ENCODE measurements around the gene PMM1. TPM values are rescaled to one million over a fixed set of nuclear protein-coding genes. Genes with fewer than 3 reads are reported as not detected.
A peak's percentile ranks its signal among the peaks of the same experiment; 100 is the strongest.
"Not testable (repeated sequence)": the region's sequence is repeated elsewhere in the genome, so short reads cannot be mapped to it uniquely, and the experiment has no call there.

Gene PMM1
- total RNA-seq (2021) (49.3 and 53.1 TPM in 2 replicates), Bru-seq, nascent RNA (percentile 56 among the genes with signal in this experiment), BruChase-seq, experiment 1, labeled RNA remaining after a 2-hour chase (percentile 57 among the genes with signal in this experiment), BruChase-seq, experiment 2, labeled RNA remaining after a 6-hour chase (percentile 74 among the genes with signal in this experiment)
- long read RNA-seq, transcript PMM1-201 (8 exons, 1,298 nt): major isoform, 43 of 52 reads
- long read RNA-seq, partial matches to known transcripts: 2 of 52 reads
- long read RNA-seq, other reads (novel, unspliced or antisense): 5 of 52 reads

DNA sequence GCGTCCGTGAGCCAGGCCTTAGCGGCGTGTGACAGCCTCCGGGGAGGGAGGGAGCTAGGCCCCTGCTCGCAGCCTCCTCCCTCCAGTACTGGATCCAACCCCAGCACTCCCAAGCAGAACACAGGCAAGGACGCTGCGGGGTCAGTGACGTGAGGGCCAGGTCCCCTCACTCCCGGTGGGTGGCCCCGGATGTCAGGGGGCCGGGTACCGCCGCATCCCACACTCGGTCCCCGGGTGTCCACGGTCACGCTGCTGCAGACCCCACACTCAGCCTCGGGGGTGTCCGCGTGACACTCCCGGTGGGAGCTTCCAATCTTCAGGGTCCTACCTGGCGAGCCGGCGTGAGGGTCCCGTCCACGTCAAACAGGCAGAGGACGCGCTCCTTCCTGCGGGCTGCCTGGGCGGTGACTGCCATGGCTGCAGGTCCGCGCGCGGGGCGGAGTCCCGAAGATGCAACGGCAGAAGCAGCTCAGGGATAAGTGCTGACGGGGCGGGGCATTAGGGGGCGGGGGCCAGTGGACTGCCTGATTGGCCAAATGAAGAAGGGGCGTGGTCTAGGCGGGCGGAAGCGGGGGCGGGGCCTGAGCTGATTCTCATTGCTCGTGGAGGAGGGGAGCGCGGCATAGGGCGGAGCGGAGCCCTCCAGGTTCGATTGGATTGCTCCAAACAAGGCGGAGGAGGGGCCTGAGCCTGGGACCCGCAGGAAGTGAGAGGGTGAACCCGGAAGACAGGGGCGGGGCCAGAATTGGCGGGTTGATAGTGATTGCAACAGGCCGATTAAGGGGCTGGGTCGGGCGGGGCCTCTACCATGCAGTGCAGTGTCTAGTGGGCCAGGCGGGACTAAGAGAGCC is at the start of gene PMM1:
TSS of gene PMM1 (minus strand) at position 450 of the 851 bp plus-strand sequence. CDS start at position 415, 35 bp downstream.
- no peaks in the 10 kb centered on the region; the same call in 1 of the 2 replicates for H4K20me1 ChIP-seq (ENCODE audit: insufficient read depth)
- no peaks in the 10 kb centered on the region for H3K27me3 ChIP-seq (ENCODE audit: insufficient read depth, low read depth)
- H3K4me2 ChIP-seq: peak within 1 kb of the TSS; percentile 96
- H2AFZ ChIP-seq: peak within 1 kb of the TSS; percentile 98
- no TSS peak for BruUV-seq (replicated peaks)
- no peaks in the 10 kb centered on the region for H3K9me2 ChIP-seq (ENCODE audit: insufficient read depth)
- H3F3A ChIP-seq (ENCODE audit: insufficient read depth, low read depth): peaks cover 24% of the 10 kb centered on the region
- POLR2A ChIA-PET (ENCODE audit: unreplicated experiment): interaction anchor here (0.5 to 1.2 kb wide), 22 partner anchors 15 to 1424 kb away, joined by 3 to 37 read pairs (median 4); partner anchors contain the start of genes DESI1, POLR3H and XRCC6
- H3K79me2 ChIP-seq (ENCODE audit: low read depth): peaks cover 15% of the 10 kb centered on the region; the same call in 1 of the 2 replicates
- no peaks in the 10 kb centered on the region for H3K9me3 ChIP-seq (ENCODE audit: insufficient read depth, low read depth)
- no peaks in the 10 kb centered on the region for H3K36me3 ChIP-seq (ENCODE audit: low read depth)
- peak within 1 kb of the TSS; percentile 37; the same call in 1 of the 2 replicates for H3K27ac ChIP-seq
- CTCF ChIA-PET: interaction anchor here (0.6 to 1.2 kb wide), 10 partner anchors 9 to 937 kb away, joined by 3 to 19 read pairs (median 4); partner anchors contain the start of gene XRCC6
- intact Hi-C loops (cut with micrococcal nuclease; ENCODE audit: unreplicated experiment): loop anchor here (1.0 to 10.0 kb wide), 3 partner anchors 32 to 185 kb away; partner anchors contain the start of genes DESI1, POLR3H and XRCC6
- H3K4me1 ChIP-seq (replicated peaks; ENCODE audit: insufficient read depth): peaks cover 18% of the 10 kb centered on the region
- no peak for TF ChIP-seq CTCF (conservative IDR thresholded peaks at IDR 0.05)
- H3K4me3 ChIP-seq: peak within 1 kb of the TSS; percentile 98
- peak; percentile 99 to 100 for DNase-seq

GRCh38 chr22:41638748-41639147 is 49.1 kb upstream of the PMM1 start:
- intact Hi-C loops (cut with micrococcal nuclease; ENCODE audit: unreplicated experiment): no loop called here
- ChIA-PET POLR2A (ENCODE audit: unreplicated experiment) (no interaction called here), CTCF (interaction anchor here (0.7 kb wide), 1 partner anchor 17 kb away, joined by 9 read pairs; no protein-coding TSS in a partner anchor)
- Histone ChIP-seq H4K20me1 (ENCODE audit: insufficient read depth) (peaks cover 68% of the 10 kb centered on the region), H3K4me1 (replicated peaks; ENCODE audit: insufficient read depth) (no peaks in the 10 kb centered on the region), H2AFZ (no peak overlapping the region), H3K9me2 (ENCODE audit: insufficient read depth) (no peaks in the 10 kb centered on the region), H3K9me3 (ENCODE audit: insufficient read depth, low read depth) (no peaks in the 10 kb centered on the region), H3F3A (ENCODE audit: insufficient read depth, low read depth) (peaks cover 64% of the 10 kb centered on the region; the same call in 1 of the 2 replicates), H3K27me3 (ENCODE audit: insufficient read depth, low read depth) (no peaks in the 10 kb centered on the region), H3K4me2 (no peak overlapping the region), H3K4me3 (no peak overlapping the region), H3K27ac (no peak overlapping the region), H3K36me3 (ENCODE audit: low read depth) (peaks cover 77% of the 10 kb centered on the region), H3K79me2 (ENCODE audit: low read depth) (peaks cover 44% of the 10 kb centered on the region)
- TF ChIP-seq CTCF (conservative IDR thresholded peaks at IDR 0.05): no peak
- TF ChIP-seq EZH2 (IDR thresholded peaks at IDR 0.05; ENCODE audit: low read depth): no peak
- peak in 1 of 2 experiments; percentile 34 for DNase-seq
- no TSS peak for BruUV-seq (replicated peaks)

GRCh38 chr22:41638124-41638523 is 48.5 kb upstream of the PMM1 start:
- peaks cover 70% of the 10 kb centered on the region; the same call in 1 of the 2 replicates for H3F3A ChIP-seq (ENCODE audit: insufficient read depth, low read depth)
- no peaks in the 10 kb centered on the region for H3K9me2 ChIP-seq (ENCODE audit: insufficient read depth)
- BruUV-seq (replicated peaks): no TSS peak
- TF ChIP-seq CTCF (conservative IDR thresholded peaks at IDR 0.05): no peak
- TF ChIP-seq EZH2 (IDR thresholded peaks at IDR 0.05; ENCODE audit: low read depth): no peak
- no peak overlapping the region for H2AFZ ChIP-seq
- H3K79me2 ChIP-seq (ENCODE audit: low read depth): peaks cover 51% of the 10 kb centered on the region
- POLR2A ChIA-PET (ENCODE audit: unreplicated experiment): no interaction called here
- H3K4me3 ChIP-seq: no peak overlapping the region
- peaks cover 71% of the 10 kb centered on the region for H4K20me1 ChIP-seq (ENCODE audit: insufficient read depth)
- intact Hi-C loops (cut with micrococcal nuclease; ENCODE audit: unreplicated experiment): no loop called here
- no peak overlapping the region for H3K27ac ChIP-seq
- peaks cover 76% of the 10 kb centered on the region for H3K36me3 ChIP-seq (ENCODE audit: low read depth)
- H3K4me2 ChIP-seq: no peak overlapping the region
- H3K27me3 ChIP-seq (ENCODE audit: insufficient read depth, low read depth): no peaks in the 10 kb centered on the region
- CTCF ChIA-PET: interaction anchor here (0.5 to 0.7 kb wide), 2 partner anchors 17 to 248 kb away, joined by 4 to 9 read pairs; no protein-coding TSS in a partner anchor
- H3K9me3 ChIP-seq (ENCODE audit: insufficient read depth, low read depth): no peaks in the 10 kb centered on the region
- no peak for DNase-seq
- no peaks in the 10 kb centered on the region for H3K4me1 ChIP-seq (replicated peaks; ENCODE audit: insufficient read depth)

DNA sequence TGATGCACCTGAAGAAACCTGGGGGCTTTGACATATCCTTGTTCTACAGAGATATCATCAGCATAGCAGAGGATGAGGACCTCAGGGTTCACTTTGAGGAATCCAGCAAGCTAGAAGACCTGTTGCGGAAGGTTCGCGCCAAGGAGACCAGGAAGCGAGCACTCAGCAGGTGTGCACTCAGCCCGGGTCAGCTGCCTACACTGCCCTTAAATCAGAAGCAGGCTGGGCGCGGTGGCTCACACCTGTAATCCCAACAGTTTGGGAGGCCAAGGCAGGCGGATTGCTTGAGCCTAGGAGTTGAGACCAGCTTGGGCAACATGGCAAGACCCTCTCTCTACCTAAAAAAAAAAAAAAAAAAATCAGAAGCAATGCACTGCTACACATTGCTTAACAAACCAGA is 48.0 kb upstream of the PMM1 start:
- H3K4me3 ChIP-seq; POLR2A ChIA-PET (ENCODE audit: unreplicated experiment); H3K27ac ChIP-seq; H3K4me2 ChIP-seq; BruUV-seq (replicated peaks); DNase-seq; H3K9me2 ChIP-seq (ENCODE audit: insufficient read depth); intact Hi-C loops (cut with micrococcal nuclease; ENCODE audit: unreplicated experiment); H3K27me3 ChIP-seq (ENCODE audit: insufficient read depth, low read depth); H3K4me1 ChIP-seq (replicated peaks; ENCODE audit: insufficient read depth); H3K9me3 ChIP-seq (ENCODE audit: insufficient read depth, low read depth); H2AFZ ChIP-seq: not testable (repeated sequence)
- Histone ChIP-seq H3K36me3 (ENCODE audit: low read depth) (peaks cover 71% of the 10 kb centered on the region), H3K79me2 (ENCODE audit: low read depth) (peaks cover 51% of the 10 kb centered on the region), H3F3A (ENCODE audit: insufficient read depth, low read depth) (peaks cover 72% of the 10 kb centered on the region; the same call in 1 of the 2 replicates), H4K20me1 (ENCODE audit: insufficient read depth) (peaks cover 71% of the 10 kb centered on the region)
- CTCF ChIA-PET: interaction anchor here (0.6 kb wide), 1 partner anchor 1227 kb away, joined by 3 read pairs; no protein-coding TSS in a partner anchor

All from PC-9 (cell line).